ENCODE measurements around the gene ZCCHC10.

ZCCHC10 gene

DNA sequence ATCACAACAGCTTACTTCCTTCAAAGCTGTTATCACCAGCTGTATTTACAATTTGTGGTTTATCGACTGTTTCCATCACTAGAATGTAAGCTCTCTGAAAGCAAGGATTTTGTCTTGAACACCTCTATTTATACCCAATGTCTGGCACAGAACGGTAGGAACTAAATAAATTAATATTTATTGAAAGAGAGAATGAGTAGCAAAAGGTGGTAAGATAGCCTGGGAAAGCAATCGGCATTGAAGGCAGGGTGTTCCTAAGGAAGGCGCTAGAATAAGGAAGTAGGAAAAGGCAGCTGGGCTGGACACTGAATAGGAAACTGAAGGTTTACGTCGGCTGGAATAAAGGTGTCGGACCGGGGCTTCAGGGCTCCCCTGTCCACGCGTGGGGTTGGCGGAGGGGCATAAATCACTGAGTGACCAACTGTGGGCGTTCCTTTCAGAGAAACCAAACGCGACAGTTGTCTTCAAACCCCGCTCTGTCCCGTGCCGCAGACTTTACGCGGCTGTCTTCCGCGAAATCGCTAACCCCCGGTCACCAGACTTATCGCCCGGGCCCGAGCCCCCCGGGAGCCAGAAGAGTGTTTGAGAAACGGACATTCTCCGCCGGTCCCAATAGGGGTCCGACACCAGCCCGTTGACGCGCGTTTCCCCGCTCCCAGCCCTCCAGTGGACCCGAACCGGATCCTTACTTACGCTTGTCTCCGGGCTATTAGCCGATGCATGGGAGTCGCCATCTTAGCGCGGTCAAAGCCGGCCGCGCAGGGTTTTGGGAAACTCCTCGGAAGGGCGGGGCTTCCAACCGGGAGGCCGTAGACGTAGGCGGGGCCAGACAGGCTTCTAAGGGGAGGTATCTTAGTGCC, at the start of gene ZCCHC10:
Gene ZCCHC10, minus strand, starts transcription at position 746 of the 860 bp plus-strand sequence. Its CDS starts 12 bp downstream, at position 734.
- DNase-seq = peak; percentile 93
- in situ Hi-C loops (cut with MboI; ENCODE audit: low pct_unique_long_range_greater_than_20kb, low sequenced_read_pairs) = no loop called here

DNA sequence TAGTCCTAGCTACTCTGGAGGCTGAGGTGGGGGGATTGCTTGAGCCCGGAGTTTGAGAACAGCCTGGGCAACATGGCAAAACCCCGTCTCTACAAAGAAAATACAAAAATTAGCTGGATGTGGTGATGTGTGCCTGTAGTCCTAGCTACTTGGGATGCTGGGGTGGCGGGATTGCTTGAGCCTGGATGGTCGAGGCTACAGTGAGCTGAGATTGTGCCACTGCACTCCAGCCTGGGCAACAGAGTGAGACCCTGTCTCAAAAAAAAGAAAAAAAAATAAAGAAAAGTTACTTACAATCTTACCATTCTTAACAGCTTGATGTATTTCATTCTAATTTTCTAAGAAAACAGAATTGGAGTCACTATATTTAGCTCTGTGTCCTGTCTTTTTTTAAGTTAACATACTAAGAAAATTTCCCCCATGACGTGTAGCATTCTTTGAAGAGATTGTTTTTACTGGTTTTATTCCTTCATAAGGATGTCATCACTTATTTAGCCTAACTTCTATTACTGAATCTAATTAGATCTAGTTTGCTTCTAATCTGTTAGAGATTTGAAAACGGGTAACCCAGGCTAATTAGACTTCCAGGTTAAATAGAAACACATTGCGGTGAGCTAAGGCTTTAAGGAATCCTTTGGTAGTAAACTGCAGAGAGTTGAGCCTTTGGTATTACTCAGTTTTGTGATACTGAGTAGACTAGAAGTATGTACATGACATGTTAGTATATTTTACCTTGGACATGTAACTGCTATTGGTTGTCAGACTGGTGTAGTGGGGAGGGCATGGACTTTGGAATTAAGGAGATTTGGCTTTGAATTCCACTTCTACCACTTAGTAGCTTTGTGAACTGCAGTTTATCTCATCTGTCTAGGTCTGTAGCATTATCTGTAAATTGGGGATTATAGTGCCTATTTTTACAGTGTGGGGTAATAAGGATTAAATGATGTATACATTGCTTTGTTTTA, 49.5 kb upstream of the ZCCHC10 start:
- no peak for DNase-seq
- in situ Hi-C loops (cut with MboI; ENCODE audit: low pct_unique_long_range_greater_than_20kb, low sequenced_read_pairs) = no loop called here

DNA sequence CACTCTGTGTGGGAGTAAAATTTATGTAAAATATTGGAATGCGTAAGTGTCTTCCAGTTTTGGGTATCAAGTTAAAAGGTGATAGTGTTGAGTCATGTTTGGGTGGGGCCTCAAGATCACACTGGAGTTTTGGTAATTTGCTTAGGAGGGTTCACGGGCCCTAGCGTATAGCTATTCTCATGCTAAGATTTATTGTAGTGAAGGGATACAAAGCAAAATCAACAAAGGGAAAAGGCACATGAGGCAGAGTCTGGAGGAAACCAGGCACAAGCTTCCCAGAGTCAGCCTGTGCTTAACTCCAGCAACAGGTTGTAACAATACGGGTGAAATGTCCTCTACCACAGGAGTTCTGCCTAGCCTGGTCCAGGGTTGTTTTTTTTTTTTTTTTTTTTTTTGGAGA, 45.7 kb upstream of the ZCCHC10 start:
- in situ Hi-C loops (cut with MboI; ENCODE audit: low pct_unique_long_range_greater_than_20kb, low sequenced_read_pairs) = no loop called here

DNA sequence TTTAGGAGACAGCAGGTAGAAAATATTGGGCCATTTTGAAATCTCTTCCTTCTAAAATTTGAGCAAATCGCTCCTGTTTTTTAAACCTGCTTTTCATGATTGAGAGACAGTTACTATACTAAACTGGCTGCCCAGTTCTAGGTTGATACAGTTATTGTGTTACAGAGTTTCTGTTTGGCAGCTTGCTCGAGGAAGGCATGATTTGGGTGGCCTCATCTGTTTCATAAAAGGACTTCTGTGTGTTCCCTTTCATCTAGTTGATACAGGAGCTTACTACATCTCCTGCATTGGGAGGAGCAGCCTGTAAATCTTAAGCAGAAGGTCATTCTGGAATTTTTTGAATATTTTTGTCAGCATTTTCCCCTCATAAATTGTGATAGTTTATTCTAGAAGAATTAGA, 39.7 kb upstream of the ZCCHC10 start:
- no peak for DNase-seq
- in situ Hi-C loops (cut with MboI; ENCODE audit: low pct_unique_long_range_greater_than_20kb, low sequenced_read_pairs) = no loop called here

More for the DNA sequence above, 45.7 kb upstream of the ZCCHC10 start:
- DNase-seq = no peak

DNA sequence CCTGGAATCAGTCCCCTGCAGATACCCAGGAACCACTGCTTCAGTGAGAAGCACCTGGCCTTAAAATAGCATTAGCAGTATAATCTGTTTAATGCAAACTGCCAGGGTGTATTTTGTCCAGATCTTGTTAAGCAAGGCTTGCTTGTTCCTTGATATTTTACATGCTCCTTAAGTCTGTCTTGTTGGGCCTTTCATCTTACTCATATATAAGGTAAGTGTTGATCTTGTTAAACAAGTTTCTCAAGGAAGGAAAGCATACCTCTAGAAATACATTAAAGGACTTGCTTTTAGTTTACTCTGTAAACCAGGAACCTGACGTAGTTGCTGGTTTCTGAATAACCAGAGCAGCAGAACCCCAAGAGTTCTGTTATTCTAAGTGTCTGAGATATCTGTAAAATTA, 39.1 kb upstream of the ZCCHC10 start:
- in situ Hi-C loops (cut with MboI; ENCODE audit: low pct_unique_long_range_greater_than_20kb, low sequenced_read_pairs) = no loop called here
- DNase-seq = no peak

DNA sequence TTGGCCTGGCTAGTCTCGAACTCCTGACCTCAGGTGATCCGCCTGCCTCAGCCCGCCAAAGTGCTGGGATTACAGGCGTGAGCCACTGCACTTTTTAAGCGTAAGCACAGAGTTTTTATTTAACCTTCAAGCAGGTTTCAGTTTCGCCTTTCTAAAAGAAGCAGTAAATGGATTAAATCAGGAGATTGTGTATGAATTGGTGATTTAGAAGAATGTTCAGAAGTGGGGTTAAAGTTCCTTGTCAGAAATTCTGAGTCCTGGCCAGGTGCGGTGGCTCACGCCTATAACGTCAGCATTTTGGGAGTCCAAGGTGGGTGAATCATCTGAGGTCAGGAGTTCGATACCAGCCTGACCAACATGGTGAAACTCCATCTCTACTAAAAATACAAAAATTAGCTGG, 37.6 kb upstream of the ZCCHC10 start:
- DNase-seq = no peak
- in situ Hi-C loops (cut with MboI; ENCODE audit: low pct_unique_long_range_greater_than_20kb, low sequenced_read_pairs) = no loop called here

DNA sequence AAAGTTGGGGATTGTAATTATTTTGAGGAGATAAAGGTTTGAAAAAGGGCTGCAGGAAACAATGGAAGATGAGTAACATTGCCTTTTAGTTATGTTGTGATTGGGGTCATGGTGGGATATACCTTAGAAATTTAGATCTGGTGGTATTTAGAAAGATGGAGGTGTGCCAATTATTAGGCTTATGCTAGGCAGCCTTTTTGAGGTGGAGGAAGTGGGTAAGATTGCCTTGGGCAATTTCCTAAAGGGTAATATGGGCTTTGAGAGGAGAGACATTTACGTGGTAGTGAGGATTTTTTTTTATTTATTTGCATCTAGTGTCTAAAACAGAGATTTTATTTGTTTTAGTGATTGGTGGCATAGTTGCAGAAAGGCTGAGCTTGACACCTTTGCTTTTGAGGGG, 35.9 kb upstream of the ZCCHC10 start:
- in situ Hi-C loops (cut with MboI; ENCODE audit: low pct_unique_long_range_greater_than_20kb, low sequenced_read_pairs) = no loop called here
- no peak for DNase-seq

DNA sequence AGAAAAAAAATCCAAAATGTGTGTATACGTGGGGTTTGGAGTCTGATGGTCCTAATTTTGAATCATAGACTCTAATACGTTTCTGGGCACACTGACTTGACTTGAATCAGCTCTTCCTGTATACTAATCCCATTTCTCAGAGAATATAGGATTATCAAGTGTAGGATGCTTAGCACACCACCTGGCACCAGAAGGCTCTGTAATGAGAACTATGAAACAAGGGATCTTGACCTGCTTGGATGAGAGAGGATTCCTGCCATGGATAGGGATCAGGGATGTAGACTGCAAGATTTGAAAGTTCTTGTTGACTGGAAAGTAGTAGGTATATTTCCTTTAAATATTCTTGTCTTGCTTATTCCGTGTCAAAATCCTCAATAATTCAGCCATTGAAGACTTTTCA, 33.3 kb upstream of the ZCCHC10 start:
- DNase-seq = no peak
- in situ Hi-C loops (cut with MboI; ENCODE audit: low pct_unique_long_range_greater_than_20kb, low sequenced_read_pairs) = no loop called here

DNA sequence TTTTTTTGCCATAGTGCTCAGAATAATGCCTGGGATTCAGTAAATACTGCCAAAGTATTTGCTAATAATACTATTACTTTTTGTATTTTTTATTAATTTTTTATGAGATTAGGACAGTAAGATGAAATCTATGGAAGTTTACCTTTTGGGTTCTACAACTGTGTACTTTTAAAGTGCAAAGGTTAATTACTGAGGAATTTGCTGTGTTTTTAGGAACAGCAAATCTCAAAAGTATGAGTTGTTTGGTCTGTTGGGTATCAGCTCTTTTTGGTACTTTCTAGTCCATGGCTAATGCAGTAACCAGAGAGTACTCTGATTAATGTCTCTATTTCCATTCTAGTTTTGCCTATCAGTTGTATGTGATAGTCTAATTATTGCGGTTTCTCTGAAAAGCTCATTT, 30.5 kb upstream of the ZCCHC10 start:
- no peak for DNase-seq
- in situ Hi-C loops (cut with MboI; ENCODE audit: low pct_unique_long_range_greater_than_20kb, low sequenced_read_pairs) = no loop called here

DNA sequence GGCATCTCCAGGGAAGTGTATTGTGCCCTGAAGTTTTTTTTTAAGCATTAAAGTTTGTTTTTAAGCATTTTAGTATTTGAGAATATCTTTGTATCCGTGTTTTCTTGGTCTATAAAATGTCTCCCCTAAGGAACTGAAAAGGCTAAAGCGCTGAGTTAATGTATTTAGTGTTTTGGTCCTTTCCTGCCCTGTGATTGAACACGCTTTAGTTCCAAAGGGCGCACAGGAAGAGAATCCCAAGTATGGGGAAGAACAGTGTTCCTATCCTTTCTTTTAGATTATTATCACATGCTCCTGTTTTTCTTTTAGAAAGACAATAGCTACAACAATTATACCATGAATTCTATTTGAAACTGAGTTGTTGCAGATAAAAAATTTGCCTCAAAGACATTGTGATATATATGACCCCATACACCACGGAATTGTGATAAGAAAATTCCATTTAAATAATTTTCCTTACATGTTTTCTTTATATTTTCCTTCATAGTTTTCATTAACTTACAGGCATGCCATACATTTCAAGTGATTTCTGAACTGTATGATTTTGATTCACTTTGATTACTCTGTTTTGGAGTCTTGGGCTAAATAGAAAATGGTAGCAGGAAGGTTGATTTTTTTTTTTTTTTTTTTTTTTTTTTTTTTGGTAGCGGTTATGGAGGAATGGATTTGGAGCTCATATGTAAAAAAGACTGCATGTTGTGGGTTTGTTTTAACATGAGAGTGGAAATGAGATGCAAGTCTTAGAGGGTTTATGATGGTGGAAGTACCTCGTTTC, 28.5 kb upstream of the ZCCHC10 start:
- in situ Hi-C loops (cut with MboI; ENCODE audit: low pct_unique_long_range_greater_than_20kb, low sequenced_read_pairs) = no loop called here
- DNase-seq = no peak

DNA sequence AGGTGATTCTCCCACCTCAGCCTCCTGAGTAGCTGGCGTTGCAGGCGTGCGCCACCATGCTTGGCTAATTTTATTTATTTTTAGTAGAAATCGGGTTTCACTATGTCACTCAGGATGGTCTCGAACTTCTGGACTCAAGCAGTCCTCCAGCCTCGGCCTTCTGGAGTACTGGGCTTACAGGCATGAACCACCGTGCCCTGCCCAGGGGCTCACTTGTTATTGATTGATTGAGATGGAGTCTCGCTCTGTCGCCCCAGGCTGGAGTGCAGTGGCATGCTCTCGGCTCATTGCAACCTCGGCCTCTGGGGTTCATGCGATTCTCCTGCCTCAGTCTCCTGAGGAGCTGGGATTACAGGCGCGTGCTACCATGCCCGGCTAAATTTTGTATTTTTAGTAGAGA, 27.1 kb upstream of the ZCCHC10 start:
- no peak for DNase-seq
- in situ Hi-C loops (cut with MboI; ENCODE audit: low pct_unique_long_range_greater_than_20kb, low sequenced_read_pairs) = no loop called here

DNA sequence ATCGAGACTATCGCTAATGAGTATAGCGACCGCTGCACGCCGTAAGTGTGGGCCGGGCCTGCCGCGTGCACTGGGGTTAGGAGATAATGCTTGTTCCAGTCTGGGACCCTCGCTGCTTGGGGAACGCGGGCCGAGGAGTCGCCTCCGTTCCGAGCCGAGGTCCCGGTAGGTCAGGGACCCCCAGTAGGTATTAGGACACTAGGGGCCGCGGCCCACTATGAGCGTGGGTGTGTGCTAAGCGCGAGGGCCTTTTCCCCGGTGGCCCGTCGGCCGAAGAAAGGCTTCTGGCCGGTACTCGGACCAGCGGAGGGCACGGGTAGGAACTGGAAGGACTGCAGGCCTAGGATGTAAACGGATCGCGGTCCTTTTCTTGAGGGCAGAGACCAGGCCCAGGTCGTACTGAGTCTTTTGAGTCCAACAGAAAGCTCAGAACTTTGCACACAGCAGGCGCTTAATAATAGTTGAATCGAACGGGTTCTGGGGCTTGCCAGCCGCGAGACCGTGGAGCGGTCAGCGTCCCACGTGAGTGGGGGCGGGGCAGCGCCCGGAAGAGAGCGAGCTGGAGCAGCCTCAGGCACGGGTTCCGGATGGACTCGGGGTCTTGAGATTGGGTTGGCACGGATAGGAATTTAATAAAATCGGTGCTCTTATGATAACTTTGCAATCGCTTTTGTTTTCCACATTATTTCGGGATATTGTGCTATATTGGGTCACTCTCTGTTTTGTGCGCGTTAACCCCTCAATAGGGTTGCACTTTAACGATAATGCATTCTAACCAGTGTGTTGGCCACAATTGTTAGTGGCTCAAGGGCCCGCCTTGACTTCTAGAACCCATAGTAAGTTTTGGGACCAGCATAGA, 26.2 kb upstream of the ZCCHC10 start:
- in situ Hi-C loops (cut with MboI; ENCODE audit: low pct_unique_long_range_greater_than_20kb, low sequenced_read_pairs) = no loop called here
- DNase-seq = peak; percentile 74

DNA sequence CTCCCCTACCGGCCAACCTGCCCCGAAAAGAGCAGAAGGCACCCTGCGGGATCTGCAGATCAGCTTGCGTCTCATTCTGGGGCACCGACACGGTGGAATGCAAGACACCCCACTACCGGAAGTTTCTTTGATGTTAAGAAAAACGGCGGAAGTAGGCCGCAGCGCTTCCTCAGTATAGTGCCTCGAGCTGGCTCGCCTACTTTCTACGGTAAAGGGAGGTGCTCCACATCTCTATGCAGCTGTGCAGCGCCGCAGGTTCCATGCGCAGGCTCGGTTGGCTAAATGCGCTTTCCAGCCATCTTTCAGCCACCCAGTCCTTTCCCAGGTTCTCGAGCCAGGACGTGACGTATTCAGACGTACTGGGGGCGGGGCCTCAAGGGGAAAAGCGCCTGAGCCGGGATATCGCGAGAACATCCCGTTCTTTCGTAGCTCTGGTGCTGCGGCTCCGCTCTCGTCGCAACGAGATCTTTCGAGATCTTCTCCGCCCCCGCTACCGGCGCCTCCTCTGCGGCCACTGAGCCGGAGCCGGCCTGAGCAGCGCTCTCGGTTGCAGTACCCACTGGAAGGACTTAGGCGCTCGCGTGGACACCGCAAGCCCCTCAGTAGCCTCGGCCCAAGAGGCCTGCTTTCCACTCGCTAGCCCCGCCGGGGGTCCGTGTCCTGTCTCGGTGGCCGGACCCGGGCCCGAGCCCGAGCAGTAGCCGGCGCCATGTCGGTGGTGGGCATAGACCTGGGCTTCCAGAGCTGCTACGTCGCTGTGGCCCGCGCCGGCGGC, 25.4 kb upstream of the ZCCHC10 start, which contains the start of gene HSPA4:
Gene HSPA4, plus strand, starts transcription at position 472 of the 775 bp plus-strand sequence. Its CDS starts 238 bp downstream, at position 710.
- in situ Hi-C loops (cut with MboI; ENCODE audit: low pct_unique_long_range_greater_than_20kb, low sequenced_read_pairs) = no loop called here
- peak; percentile 98 for DNase-seq

DNA sequence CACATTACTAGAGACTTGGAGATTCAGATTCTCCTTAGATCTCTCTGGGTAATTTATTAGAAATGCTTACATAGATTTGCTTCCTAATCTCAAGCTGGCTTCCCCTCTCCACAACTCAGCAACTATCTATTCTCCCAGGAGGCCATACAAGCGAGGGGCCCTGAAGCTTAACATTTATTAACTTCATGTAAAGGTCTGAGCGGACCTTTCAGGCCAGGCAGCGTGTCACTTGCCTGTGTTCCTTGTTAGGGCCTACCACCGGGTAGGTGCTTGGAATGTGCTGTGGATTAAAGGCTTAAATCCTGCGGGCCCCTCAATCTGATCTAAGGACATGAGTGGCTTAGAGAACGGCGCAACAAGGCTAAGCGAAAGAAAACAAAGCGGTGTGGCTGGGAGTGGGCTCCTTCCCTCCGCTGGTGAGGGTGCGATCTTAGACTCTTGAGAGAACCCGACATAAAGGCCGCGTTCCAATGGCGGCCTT, 24.8 kb upstream of the ZCCHC10 start:
- no peak for DNase-seq
- in situ Hi-C loops (cut with MboI; ENCODE audit: low pct_unique_long_range_greater_than_20kb, low sequenced_read_pairs) = no loop called here

DNA sequence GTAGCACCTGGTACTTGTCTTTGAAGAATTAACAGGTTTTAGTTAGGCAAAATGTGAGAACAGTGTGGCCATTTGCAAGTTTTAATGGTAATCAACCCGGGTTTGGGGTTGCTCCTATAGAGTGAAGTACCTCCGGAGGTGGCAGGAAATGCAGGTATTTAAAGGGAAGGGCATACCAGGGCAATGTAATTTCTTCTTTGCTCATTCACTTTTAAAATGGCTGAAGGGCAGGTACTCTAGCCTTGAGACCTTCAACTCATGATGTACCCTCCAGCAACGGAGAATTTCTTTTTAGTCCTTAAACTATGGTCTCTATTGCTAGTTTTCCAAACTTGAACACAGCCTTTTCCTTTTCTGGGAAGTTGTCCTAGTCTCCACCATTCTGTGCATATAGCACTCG, 24.2 kb upstream of the ZCCHC10 start:
- DNase-seq = no peak
- in situ Hi-C loops (cut with MboI; ENCODE audit: low pct_unique_long_range_greater_than_20kb, low sequenced_read_pairs) = no loop called here

DNA sequence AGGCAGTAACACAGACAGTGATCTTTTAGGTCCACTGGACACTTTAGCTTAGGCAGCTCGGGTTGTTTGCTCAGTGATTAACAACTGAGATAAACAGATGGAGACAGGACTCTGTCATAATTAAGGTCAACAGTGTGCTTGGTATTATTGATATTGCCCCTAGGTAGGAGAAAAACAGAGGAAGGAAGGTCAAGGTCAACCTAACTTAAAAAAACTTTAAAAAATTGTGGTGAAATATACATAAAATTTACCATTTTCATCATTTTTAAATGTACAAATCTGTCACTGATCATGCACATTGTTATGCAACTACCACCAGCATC, 23.3 kb upstream of the ZCCHC10 start:
- no peak for DNase-seq
- in situ Hi-C loops (cut with MboI; ENCODE audit: low pct_unique_long_range_greater_than_20kb, low sequenced_read_pairs) = no loop called here

DNA sequence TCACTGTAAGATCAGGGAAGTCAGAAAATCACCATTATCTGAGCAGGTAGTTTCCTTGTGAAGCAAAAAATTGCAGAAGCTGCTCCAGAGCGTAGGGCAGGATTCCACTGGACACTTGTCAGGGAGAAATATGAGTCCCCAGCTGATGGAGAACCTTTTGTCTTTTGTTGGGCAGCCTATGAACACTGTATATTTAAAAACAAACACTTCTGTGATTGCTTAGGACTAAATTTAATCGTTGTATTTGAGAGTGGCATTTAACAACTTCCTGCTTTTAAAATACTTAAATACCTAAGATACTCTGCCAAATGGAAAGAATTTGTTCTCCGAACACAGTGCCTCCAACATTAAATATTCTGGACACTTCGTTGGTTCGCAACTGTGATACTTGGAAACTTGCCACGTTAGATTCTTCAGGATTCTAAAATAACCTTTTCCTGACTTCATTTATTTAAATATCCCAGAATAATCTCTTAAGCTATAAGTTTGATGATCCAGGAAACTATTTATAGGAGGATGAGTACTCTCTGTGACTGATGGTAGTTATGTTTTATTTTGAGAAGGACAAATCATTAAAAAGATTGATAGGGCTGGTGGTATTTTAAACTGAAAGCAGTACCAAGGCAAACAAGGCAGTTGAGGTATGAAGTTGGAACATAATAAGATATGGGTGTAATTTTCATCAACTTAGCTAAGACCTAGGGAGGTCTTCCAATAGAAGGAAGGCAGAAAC, 22.8 kb upstream of the ZCCHC10 start:
- in situ Hi-C loops (cut with MboI; ENCODE audit: low pct_unique_long_range_greater_than_20kb, low sequenced_read_pairs) = no loop called here
- DNase-seq = no peak

Measured in KBM-7 (cell line).